ENCODE measurements around the gene DDX1.
A peak's percentile ranks its signal among the peaks of the same experiment; 100 is the strongest.

The DDX1 gene

DNA sequence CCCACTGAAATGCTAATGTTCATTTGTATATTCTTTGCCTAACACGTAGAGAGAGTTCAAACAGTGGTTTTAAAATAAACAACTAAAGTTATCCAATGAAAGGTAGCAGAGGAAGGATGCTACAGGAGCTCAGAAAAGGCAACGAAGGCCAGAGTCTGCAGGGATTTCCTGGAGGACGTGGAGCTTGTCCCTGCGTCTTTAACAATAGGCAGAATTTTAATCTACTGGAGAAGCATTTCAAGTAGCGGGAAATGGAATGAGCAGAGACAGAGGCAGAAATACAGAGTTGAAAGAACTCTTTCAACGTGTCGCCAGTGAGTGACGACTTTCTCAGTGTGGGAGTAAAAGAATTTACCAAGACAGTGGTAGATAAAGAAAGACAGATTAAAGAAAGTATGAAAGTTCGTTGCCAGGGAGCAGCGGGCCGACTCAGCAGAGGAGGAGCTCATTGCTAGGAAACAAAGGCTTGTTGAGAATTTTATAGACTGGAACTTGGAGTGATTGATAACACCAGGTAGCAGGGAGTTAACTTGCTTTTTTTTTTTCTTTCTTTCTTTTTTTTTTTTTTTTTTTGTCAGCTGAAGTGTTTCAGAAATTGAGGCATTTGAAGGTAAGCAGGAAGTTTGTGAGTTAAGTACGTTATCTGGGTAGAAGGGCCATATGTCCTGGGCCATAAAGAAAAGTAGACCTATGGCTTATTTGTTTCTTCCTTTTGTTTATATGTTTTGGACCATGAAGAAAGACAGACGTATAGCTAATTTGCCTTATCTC, 29.9 kb upstream of the DDX1 start:
- peak in 1 of 2 donors; percentile 21 for DNase-seq (ENCODE audit: extremely low read depth in 1 of 2, low read depth in 1 of 2)

DNA sequence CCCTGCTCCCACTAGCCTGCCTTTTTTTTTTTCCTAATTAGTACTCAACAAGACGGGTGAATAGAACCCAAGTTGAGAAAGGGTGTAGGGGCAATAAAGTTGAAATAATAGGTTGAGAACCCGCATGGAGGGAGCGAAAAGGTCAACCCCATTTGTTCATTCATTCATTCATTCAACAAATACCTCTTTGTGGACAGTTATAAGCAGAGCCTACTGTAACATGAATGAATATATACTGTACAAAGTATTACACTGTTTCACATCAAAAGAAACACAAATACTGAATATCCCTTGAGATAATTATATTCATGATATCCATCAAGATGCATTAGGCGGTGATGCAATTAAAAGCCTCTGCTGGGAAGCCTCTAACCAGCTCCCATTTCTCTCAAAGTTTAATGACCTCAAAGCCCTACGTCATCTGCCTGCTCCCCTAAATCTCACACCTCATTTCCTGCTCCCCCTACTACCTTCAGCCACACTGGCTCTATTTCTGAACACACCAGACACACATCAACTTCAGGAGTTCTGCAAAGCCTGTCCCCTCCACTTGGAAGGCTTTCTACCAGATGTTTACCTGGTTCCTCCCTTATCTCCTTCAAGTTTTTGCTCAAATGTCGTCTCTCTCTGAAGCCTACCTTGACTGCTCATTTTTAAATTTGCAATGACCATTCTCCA, 29.2 kb upstream of the DDX1 start:
- DNase-seq (ENCODE audit: extremely low read depth in 1 of 2, low read depth in 1 of 2), result no peak

DNA sequence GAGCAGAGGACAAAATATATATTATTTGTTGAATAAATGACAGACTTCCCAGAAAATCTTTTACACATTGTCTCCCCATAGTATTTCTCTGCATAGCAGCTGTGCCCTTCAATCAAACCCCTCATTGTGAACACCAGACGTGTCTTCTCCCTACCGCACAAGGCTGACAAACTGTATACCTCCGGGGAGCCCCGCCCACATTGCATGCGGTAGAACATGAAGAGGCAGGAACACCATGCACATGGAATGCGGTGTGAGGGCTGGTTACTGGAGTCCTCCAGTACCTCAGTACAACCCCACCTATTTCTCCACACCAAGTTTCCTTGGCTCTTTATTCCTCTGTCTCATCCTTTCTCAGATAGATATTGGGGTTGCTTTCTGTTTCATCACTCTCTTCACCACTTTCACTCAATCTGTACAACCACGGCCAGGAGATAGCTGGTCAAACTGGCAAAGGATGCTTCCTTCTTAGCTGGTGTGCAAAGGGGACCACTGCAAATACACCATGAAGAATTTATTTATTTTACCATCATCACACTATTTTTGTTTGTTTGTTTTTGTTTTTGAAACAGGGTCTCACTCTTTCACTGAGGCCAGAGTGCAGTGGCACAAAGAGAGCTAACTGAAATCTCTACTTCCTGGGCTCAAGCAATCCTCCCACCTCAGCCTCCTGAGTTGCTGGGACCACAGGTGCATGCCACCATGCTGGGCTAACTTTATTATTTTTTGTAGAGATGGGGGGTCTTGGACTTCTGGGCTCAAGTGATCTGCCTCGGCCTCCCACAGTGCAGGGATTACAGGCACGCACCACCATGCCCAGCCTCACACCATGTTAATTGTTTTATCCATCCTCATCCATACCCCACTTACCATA, 28.2 kb upstream of the DDX1 start:
- no peak for DNase-seq (ENCODE audit: extremely low read depth in 1 of 2, low read depth in 1 of 2)

DNA sequence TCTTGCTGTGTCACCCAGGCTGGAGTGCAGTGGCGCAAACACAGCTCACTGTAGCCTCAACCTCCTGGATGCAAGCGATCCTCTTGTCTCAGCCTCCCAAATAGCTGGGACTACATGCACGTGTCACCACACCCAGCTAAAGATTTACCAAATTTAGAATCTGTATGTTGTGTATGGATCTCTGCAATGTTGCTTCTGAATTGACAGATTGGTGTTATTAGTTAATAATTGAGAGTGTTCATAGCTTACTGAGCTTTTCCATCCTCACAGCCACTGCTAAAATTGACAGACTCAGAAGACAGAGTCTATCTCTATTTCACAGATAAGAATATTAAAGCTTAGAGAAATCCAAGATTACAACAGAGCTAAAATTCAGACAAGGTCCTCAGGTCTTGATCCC, 26.3 kb upstream of the DDX1 start:
- DNase-seq (ENCODE audit: extremely low read depth in 1 of 2, low read depth in 1 of 2), result no peak

DNA sequence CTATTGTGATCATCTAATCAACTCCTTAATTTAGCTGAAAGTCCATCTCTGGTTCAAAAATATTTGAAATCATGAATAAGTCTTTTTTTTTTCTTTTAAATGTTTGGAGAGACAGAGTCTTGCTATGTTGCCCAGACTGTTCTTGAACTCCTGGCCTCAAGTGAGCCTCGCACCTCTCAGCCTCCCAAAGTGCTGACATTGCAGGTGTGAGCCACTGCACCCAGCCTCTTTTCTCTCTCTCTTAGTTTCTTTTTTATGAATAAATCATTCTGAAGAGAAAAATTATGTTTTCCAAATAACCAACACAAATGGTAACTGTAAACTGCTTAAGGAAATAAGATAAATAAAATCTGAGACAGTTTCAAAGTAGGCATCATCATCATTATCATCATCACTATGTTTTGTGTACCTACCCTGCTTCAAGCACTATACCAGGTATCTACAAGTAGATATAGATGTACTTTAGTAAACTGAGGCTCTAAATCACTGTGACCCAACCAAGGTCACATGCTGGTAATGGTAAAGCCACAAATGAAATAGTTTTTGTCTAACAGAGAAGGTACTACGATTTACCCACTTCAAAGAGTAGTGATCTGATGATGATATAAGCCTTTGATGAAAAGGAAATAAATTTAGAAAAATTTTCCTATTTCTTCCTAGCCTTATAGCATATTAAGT, 25.5 kb upstream of the DDX1 start:
- no peak for DNase-seq (ENCODE audit: extremely low read depth in 1 of 2, low read depth in 1 of 2)

DNA sequence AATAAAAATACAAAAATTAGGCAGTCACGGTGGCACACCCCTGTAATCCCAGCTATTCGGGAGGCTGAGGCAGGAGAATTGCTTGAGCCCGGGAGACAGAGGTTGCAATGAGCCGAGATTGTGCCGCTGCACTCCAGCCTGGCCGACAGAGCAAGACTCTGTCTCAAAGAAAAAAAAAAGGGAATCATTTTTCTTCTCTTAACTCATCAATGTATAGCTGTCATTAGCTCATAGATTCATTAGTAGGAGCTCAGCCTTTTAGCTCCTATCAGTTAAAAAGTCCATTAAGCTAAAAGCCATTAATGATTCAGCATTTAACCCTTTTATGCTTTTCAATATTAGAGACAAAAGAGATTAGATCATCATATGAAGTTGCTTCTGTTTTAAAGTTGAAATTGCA, 24.8 kb upstream of the DDX1 start:
- DNase-seq (ENCODE audit: extremely low read depth in 1 of 2, low read depth in 1 of 2), result no peak

DNA sequence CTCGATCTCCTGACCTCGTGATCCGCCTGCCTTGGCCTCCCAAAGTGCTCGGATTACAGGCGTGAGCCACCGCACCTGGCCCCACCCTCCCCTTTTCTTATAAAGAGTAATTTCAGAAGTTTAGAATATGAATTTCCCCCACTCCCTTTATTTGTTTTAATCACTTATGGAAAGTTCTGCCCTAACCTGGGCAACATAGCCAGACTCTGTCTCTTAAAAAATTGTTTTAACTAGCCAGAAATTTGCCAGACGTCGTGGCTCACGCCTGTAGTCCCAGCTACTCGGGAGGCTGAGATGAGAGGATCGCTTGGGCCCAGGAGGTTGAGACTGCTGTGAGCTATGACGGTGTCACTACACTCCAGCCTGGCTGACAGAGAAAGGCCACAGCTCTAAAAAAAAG, 22.8 kb upstream of the DDX1 start:
- no peak for DNase-seq (ENCODE audit: extremely low read depth in 1 of 2, low read depth in 1 of 2)

DNA sequence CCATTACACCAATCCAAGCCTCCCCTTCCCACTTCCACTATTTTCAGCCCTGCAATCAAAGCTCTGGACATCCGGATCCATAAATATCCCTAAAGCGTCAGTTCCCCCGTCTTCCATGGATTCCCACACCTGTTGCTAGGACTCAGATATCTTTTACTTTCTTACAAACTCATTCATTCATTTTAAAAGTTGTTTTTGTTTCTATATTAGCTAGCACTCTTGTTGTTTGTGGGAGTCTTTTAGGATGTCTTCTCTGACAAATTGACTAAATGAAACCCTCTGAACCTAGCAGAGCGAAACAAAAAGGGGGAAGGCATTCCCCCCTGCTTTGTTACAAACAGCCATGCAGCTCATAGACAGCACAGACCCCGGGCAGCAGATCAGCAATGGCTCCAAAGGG, 21.6 kb upstream of the DDX1 start:
- no peak for DNase-seq (ENCODE audit: extremely low read depth in 1 of 2, low read depth in 1 of 2)

DNA sequence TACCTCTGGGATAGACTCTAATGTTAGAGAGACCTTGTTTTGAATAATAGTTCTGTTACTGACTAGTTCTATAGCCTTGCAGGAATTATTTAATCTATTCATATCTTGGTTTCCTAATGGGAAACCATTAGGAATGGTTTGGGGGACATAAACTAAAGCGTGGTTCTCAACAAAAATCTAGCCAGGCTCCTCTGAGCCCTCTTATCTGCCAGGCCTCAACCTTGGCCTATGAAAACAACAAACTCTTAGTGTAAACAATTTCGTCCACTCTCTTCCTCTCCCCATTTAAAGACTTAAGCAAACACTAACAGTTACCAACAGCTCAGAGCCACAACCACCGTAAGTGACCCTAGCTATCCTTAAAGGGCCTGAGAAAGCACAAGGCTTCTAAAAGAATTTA, 19.9 kb upstream of the DDX1 start:
- no peak for DNase-seq (ENCODE audit: extremely low read depth in 1 of 2, low read depth in 1 of 2)

DNA sequence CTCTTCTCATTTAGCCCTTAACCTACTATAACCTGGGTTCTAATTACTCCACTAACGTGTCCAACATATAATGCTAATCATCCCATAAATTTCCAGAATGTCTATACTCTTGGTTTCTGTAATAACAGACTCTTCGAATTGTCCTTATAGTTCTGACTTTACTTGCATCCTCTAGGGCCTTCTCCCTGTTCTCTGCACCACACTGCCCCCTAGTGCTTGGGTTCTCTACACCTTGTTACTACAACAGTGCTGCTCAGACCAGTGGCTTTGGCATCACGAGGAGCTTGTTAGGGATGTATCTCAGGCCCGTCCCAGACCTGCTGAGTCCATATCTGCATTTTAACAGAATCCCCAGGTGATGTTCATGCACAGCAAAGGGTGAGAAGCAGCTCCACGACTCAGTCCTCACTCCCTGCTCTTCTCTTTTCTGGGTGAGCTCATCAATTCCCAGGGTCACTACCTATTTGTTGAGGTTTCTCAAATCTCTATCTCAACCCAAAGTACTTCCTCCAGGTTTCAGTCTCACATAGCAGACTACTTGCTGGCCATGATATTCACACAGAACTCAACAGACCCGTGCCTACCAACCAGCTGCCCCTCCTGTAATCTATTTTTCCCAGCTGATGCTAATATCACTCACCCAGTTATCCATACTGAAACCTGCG, 14.5 kb upstream of the DDX1 start:
- DNase-seq (ENCODE audit: extremely low read depth in 1 of 2, low read depth in 1 of 2), result peak; percentile 65 to 86

DNA sequence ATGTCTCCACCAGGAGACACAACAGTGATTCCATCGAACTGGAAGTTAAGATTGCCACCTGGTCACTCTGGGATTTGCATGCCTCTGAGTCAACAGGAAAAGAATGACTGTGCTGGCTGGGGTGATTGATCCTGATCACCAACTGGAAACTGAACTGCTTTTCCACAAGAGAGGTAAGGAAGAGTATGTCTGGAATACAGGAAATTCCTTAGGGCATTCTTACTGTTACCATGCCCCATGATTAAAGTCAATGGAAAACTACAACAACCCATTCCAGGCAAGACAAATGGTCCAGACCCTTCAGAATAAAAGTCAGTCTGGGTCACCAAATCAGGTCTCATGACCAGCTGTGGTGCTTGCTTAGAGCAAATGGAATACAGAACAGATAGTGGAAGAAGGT, 12.0 kb upstream of the DDX1 start:
- DNase-seq (ENCODE audit: extremely low read depth in 1 of 2, low read depth in 1 of 2), result no peak

DNA sequence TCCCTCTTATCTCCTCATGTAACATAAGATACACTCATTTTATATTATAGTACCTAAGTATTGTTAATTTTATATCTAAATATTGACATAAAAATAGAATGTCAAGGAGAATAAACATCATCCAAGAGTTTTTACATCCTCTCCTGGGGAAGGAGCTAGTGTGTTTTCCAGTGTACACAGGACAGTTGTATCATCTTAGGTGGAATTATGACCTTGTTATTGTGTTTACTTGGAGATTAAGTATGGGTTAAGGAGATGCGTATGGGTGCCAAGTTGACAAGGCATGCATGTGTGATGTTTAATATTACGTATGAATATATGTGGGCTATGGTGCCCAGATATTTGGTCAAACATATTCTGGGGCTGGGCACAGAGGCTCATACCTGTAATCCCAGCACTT, 11.2 kb upstream of the DDX1 start:
- no peak for DNase-seq (ENCODE audit: extremely low read depth in 1 of 2, low read depth in 1 of 2)

DNA sequence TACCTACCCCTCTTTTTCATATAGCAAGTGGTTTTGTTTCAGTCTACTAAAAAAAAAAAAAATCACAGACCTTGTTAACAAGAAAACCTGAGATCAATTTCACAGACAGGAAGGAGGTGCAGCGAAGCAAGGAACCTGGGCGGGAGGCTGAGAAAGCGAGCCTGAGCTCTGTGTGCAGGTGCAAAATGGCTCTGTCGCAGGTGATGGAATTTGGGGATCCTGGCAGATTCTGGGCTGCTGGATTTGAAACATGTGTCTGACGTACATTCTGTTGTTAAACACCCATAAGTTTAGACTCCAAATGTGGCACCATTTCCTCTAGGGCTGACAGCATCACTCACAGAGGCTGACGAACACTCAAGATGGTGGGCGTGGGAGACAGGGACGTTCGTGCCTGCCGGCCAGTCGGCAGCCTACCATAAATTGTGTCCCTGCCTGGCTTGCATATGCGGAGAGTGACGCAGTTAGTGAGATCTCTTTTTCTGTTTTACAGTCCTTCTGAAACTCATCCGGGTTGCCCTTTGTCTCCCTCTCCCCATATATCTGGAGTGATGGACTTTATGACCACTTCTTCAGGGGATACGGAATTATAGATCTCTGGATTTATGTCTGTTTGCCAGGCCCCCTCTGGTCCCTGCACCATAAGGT, 8.8 kb upstream of the DDX1 start:
- no peak for DNase-seq (ENCODE audit: extremely low read depth in 1 of 2, low read depth in 1 of 2)

DNA sequence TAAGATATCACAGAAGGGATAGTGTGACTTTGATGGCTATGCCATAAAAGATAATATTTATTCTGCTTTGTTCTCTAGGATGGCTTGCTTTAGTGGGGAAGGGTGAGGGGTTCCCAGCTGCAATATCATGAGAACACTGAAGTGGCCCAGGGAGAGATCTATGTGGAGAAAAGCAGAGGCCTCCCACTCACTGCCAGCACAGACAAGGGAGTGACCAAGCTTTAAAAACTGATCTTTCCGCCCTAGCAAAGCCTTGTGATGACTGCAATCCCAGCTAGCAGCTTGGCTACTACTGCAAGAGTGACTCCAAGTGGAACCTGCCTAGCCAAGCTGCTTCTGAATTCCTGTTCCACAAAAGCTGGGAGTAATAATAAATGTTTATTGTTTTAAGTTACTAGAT, 7.8 kb upstream of the DDX1 start:
- DNase-seq (ENCODE audit: extremely low read depth in 1 of 2, low read depth in 1 of 2), result no peak

DNA sequence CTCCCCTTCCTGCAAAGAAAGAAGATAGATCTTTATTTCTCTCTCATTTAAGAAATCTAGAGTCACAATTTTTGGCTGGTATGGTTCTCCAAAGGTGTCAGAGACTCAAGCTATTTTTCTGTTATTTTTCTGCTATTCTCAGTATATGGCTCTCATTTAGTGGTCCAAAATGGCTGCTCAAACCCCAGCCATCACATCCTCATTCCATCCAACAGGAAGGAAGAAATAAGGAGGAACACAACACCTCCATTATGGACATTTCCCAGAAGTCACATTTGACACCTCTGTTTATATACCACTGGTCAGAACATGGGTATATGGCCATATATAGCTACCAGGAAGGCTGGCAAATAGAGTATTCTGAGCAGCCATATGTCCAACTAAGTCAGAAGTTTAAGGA, 7.4 kb upstream of the DDX1 start:
- DNase-seq (ENCODE audit: extremely low read depth in 1 of 2, low read depth in 1 of 2), result no peak

DNA sequence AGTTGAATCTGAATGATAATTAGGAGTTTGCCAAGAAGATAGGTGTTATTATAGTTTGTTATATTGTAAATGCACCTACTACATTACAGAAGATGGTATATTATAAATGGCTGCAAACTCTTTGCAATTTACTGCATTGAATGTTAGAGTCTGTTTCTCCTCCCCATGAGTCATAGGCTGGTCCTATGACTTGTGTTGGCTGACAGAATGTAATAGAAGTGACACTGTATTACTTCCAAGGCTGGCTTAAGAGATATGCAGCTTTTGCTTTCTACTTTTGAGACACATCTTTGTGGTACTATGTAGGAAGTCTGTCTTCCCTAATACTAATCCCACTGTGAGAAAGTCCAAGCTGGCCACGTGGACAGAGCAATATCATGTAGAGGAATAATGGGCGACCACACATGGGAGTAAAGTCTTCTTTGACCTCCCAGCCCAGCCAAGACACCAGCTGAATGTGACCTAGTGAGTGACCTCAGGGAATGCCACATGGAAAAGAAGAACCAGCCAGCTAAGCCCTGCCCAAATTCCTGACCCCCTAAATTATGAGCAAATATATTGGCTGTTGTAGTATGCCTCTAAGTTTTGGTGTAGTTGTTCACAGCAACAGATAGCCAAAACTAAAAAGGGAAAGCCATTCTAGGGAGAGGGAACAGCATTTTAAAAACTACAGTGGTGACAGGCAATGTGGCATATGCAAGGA, 6.8 kb upstream of the DDX1 start:
- no peak for DNase-seq (ENCODE audit: extremely low read depth in 1 of 2, low read depth in 1 of 2)

DNA sequence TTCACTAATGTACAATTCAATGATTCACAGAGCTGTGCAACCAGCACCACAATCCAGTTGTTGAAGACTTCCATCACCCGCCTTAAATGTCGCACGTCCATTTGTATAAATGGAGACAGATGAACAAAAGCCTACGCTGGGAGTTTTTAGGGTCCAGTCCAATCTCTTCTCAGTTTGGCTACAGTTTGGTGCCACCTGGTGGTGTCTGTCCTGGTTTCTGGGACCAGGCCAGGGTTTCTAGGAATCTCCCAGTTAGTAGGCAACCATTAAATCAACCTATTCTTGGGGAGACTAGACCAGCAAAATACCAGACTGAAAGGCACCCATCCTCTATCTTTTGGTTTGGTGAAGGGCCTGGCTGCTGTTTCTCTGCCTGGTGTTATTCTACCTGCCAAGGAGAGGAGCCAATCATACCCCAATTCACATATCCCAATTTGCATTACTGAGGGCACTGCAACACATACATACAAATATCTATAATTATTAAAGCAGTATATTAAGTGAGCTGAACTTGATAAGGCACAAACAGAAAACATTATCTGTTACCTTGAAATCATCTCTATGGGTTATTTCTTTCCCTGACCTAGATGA, 3.2 kb upstream of the DDX1 start:
- no peak for DNase-seq (ENCODE audit: extremely low read depth in 1 of 2, low read depth in 1 of 2)

DNA sequence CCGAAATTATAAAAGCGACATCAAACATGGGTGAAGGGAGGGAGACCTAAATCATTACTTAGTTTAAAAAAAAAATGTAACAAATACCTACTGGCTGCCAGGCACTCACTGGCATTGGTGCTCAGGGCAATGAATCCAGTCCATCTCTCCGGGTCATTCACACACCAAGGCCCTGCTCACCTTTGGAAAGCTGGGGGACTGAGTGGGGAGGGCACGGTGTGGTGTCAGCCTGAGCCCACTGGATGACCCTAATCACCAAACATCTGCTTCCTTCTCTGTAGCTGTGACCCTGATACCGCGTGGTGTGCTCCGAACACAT, 336 bp upstream of the DDX1 start:
- no peak for DNase-seq (ENCODE audit: extremely low read depth in 1 of 2, low read depth in 1 of 2)

DNA sequence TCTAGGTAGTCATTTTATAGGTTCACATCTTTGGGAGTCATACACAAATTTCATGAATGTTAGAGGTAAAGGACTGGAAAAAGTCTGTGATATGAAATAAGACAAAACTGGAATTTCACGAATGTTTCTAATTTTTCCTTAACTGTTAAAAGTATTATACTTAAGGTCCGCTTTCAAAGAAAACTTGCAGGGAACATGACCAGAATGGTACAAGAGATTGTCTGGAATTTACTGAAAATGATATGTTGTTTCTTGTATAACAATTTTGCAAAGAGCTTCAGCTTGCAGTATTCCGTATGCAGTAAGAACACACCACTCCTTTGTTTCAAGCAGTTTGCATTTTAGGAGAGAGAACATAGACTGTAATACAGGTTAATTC, 1.6 kb downstream of the DDX1 start:
- no peak for DNase-seq (ENCODE audit: extremely low read depth in 1 of 2, low read depth in 1 of 2)
